H1 (cell line): Measurements from ENCODE around the gene LTF. TPM values are rescaled to one million over a fixed set of nuclear protein-coding genes. Genes with fewer than 3 reads are reported as not detected.

Experiments
- CTCF ChIA-PET: fragments of 300-600 bp; sonication (Branson Sonifier 250); formaldehyde crosslinking; loops from one replicate; lab custom pipeline; 2021; ENCODE audit not compliant: partially characterized antibody; lab: Charles Lee
- POLR2A ChIA-PET: fragments of 300-600 bp; sonication (Branson Sonifier 250); formaldehyde crosslinking; loops from one replicate; lab custom pipeline; 2021; ENCODE audit warnings: inconsistent platforms; ENCODE audit not compliant: partially characterized antibody; lab: Charles Lee
- DNase-seq, 2 experiments: peaks; one replicate each; pipeline versions ENCODE4 v3.0.0 to v3.0.0-alpha.2; 2010 to 2022; ENCODE audit warnings: low spot score in 2 of 2, low read depth in 1 of 2, mixed read lengths in 1 of 2
- FAIRE-seq: peaks from 2 replicates; lab custom pipeline; 2011; peaks lifted over from hg19 to GRCh38; lab: Jason Lieb, UNC
- H2AFZ ChIP-seq: 2 replicates; pipeline ENCODE4 v1.8.1; 2012; ENCODE audit warnings: low read length, inconsistent platforms
- H2AK5ac ChIP-seq: 2 replicates; pipeline ENCODE4 v1.6.1; 2013; ENCODE audit warnings: low read depth, low read length
- H2BK120ac ChIP-seq: replicated peaks from 2 replicates; pipeline ENCODE3; 2013; ENCODE audit warnings: low read depth, low read length, inconsistent platforms
- H2BK12ac ChIP-seq: 2 replicates; pipeline ENCODE4 v1.6.1; 2013; ENCODE audit warnings: low read depth, low read length
- H2BK15ac ChIP-seq: 2 replicates; pipeline ENCODE4 v1.6.1; 2013; ENCODE audit warnings: low read length
- H2BK20ac ChIP-seq: 2 replicates; pipeline ENCODE4 v1.6.1; 2013; ENCODE audit warnings: low read length
- H2BK5ac ChIP-seq: 2 replicates; pipeline ENCODE4 v1.6.1; 2013; ENCODE audit warnings: low read depth, low read length
- H3K14ac ChIP-seq: 2 replicates; pipeline ENCODE4 v1.6.1; 2013; ENCODE audit warnings: inconsistent platforms; ENCODE audit not compliant: insufficient read length
- H3K18ac ChIP-seq: 2 replicates; pipeline ENCODE4 v1.6.1; 2013; ENCODE audit warnings: low read length; ENCODE audit errors: extremely low read depth
- H3K23ac ChIP-seq: 2 replicates; pipeline ENCODE4 v1.6.1; 2013; ENCODE audit warnings: inconsistent platforms; ENCODE audit not compliant: insufficient read length
- H3K23me2 ChIP-seq: 2 replicates; pipeline ENCODE4 v1.6.1; 2013; ENCODE audit warnings: low read depth, low read length
- H3K27ac ChIP-seq: 2 replicates; pipeline ENCODE4 v1.6.1; 2011; ENCODE audit warnings: low read depth, low read length, inconsistent platforms
- H3K27me3 ChIP-seq, 4 experiments: replicated peaks in 1 of 4; 1 replicate in 1 of 4; 2 replicates in 3 of 4; pipeline versions ENCODE4 v1.6.1 to v1.8.1; 2011 to 2013; ENCODE audit warnings: low read length in 3 of 4, mild to moderate bottlenecking in 3 of 4, inconsistent platforms in 2 of 4, mixed read lengths in 2 of 4, moderate library complexity in 1 of 4; ENCODE audit not compliant: control insufficient read depth in 3 of 4, insufficient read depth in 3 of 4; ENCODE audit errors: extremely low read depth in 1 of 4
- H3K36me3 ChIP-seq, 4 experiments: 2 replicates each; pipeline versions ENCODE4 v1.6.1 to v1.8.1; 2011 to 2013; ENCODE audit warnings: mild to moderate bottlenecking in 4 of 4, low read length in 3 of 4, moderate library complexity in 2 of 4, control low read depth in 1 of 4, inconsistent platforms in 1 of 4; ENCODE audit not compliant: insufficient read depth in 4 of 4, control insufficient read depth in 2 of 4
- H3K4ac ChIP-seq: replicated peaks from 2 replicates; pipeline ENCODE3; 2013; ENCODE audit warnings: low read length, low read depth, mixed read lengths, inconsistent platforms; ENCODE audit not compliant: insufficient read length
- H3K4me1 ChIP-seq, 4 experiments: replicated peaks in 1 of 4; 1 replicate in 1 of 4; 2 replicates in 3 of 4; pipeline versions ENCODE4 v1.6.1 to v1.8.1; 2011 to 2013; ENCODE audit warnings: low read length in 3 of 4, inconsistent platforms in 2 of 4, mixed read lengths in 1 of 4; ENCODE audit not compliant: insufficient read depth in 4 of 4, control insufficient read depth in 3 of 4
- H3K4me2 ChIP-seq, 2 experiments: 2 replicates each; pipeline versions ENCODE4 v1.6.1 to v1.8.1; 2011 to 2013; ENCODE audit warnings: low read depth in 2 of 2, low read length in 2 of 2, control low read depth in 1 of 2, inconsistent platforms in 1 of 2, mild to moderate bottlenecking in 1 of 2; ENCODE audit not compliant: insufficient read depth in 1 of 2
- H3K4me3 ChIP-seq, 4 experiments: fragments of 200-600, 300-600 bp in 1 of 4; sonication (generic), shearing (Covaris generic), sonication (Bioruptor Twin) in 1 of 4; 2 replicates each; pipeline versions ENCODE4 v1.5.1 to v1.8.1; 2011 to 2016; ENCODE audit warnings: low read length in 4 of 4, low read depth in 3 of 4, control low read depth in 2 of 4, inconsistent platforms in 2 of 4, mild to moderate bottlenecking in 2 of 4, mixed read lengths in 1 of 4, moderate library complexity in 1 of 4; ENCODE audit not compliant: insufficient read depth in 2 of 4; ENCODE audit errors: extremely low read depth in 1 of 4
- H3K56ac ChIP-seq: replicated peaks from 2 replicates; pipeline ENCODE3; 2013; ENCODE audit warnings: low read depth, mild to moderate bottlenecking, mixed read lengths, low read length, inconsistent platforms; ENCODE audit not compliant: insufficient read length
- H3K79me1 ChIP-seq: 2 replicates; pipeline ENCODE4 v1.6.1; 2013; ENCODE audit warnings: low read depth, low read length, control low read depth
- H3K79me2 ChIP-seq, 2 experiments: 2 replicates each; pipeline versions ENCODE4 v1.6.1 to v1.8.1; 2012 to 2013; ENCODE audit warnings: low read length in 2 of 2, mild to moderate bottlenecking in 2 of 2, inconsistent platforms in 1 of 2; ENCODE audit not compliant: insufficient read depth in 2 of 2, control insufficient read depth in 1 of 2
- H3K9ac ChIP-seq, 4 experiments: replicated peaks in 1 of 4; 1 replicate in 1 of 4; 2 replicates in 3 of 4; pipeline versions ENCODE4 v1.6.1 to v1.8.1; 2011 to 2013; ENCODE audit warnings: low read depth in 3 of 4, low read length in 3 of 4, control low read depth in 2 of 4, mild to moderate bottlenecking in 2 of 4, moderate library complexity in 2 of 4, inconsistent platforms in 1 of 4; ENCODE audit errors: extremely low read depth in 1 of 4
- H3K9me3 ChIP-seq, 2 experiments: 2 replicates each; pipeline versions ENCODE4 v1.6.1 to v1.8.1; 2012 to 2013; ENCODE audit warnings: mild to moderate bottlenecking in 2 of 2, moderate library complexity in 2 of 2, control low read depth in 1 of 2, inconsistent platforms in 1 of 2, low read depth in 1 of 2, low read length in 1 of 2, mixed read lengths in 1 of 2; ENCODE audit not compliant: insufficient read depth in 2 of 2
- H4K20me1 ChIP-seq, 2 experiments: replicated peaks in 1 of 2; 2 replicates each; pipeline versions ENCODE3 to v1.8.1; 2011 to 2013; ENCODE audit warnings: inconsistent platforms in 2 of 2, low read length in 2 of 2, mild to moderate bottlenecking in 1 of 2; ENCODE audit not compliant: insufficient read depth in 2 of 2, control insufficient read depth in 1 of 2
- H4K5ac ChIP-seq: 2 replicates; pipeline ENCODE4 v1.6.1; 2013; ENCODE audit warnings: low read length, low read depth, mixed read lengths, inconsistent platforms; ENCODE audit not compliant: insufficient read length
- H4K8ac ChIP-seq: 2 replicates; pipeline ENCODE4 v1.8.0; 2013; ENCODE audit warnings: mild to moderate bottlenecking, moderate library complexity, low read length, inconsistent platforms; ENCODE audit not compliant: insufficient read depth; ENCODE audit errors: extremely low read depth
- H4K91ac ChIP-seq: replicated peaks from 2 replicates; pipeline ENCODE3; 2013; ENCODE audit warnings: low read length, mixed read lengths, inconsistent platforms; ENCODE audit not compliant: insufficient read length
- CHD1 ChIP-seq: IDR thresholded peaks from 2 replicates; pipeline ENCODE4 v1.6.1; 2012; ENCODE audit warnings: low read depth, low read length, improper control_type of control experiment
- CREB1 ChIP-seq: IDR thresholded peaks from 2 replicates; pipeline ENCODE4 v1.6.1; 2012; ENCODE audit warnings: inconsistent platforms
- EGR1 ChIP-seq: IDR thresholded peaks from 2 replicates; pipeline ENCODE4 v1.6.1; 2011; ENCODE audit warnings: low read depth, low read length, borderline replicate concordance
- JUND ChIP-seq: IDR thresholded peaks from 2 replicates; pipeline ENCODE4 v1.6.1; 2011; ENCODE audit warnings: mild to moderate bottlenecking, improper control_type of control experiment, low read length
- KDM1A ChIP-seq: fragments of 200-600, 300-600 bp; sonication (generic); IDR thresholded peaks from 2 replicates; pipeline ENCODE4 v1.7.1; 2016; ENCODE audit warnings: mild to moderate bottlenecking, low read length, borderline replicate concordance
- MAX ChIP-seq: IDR thresholded peaks from 2 replicates; pipeline ENCODE4 v1.6.1; 2012; ENCODE audit warnings: inconsistent platforms
- PHF8 ChIP-seq: fragments of 200-600 bp; sonication (generic); conservative IDR thresholded peaks from 2 replicates; pipeline ENCODE4 v1.7.1; 2012; ENCODE audit warnings: low read depth, mild to moderate bottlenecking, inconsistent platforms, low read length, moderate library complexity
- RAD21 ChIP-seq, 2 experiments: IDR thresholded peaks in 1 of 2; conservative IDR thresholded peaks in 1 of 2; 2 replicates each; pipeline ENCODE4 v1.6.1; 2011; ENCODE audit warnings: low read depth in 2 of 2, low read length in 2 of 2, improper control_type of control experiment in 1 of 2, inconsistent platforms in 1 of 2, mild to moderate bottlenecking in 1 of 2, moderate library complexity in 1 of 2
- RXRA ChIP-seq: IDR thresholded peaks from 2 replicates; pipeline ENCODE4 v1.6.1; 2011; ENCODE audit warnings: low read depth, mild to moderate bottlenecking, low read length, moderate library complexity; ENCODE audit not compliant: insufficient read depth
- SIX5 ChIP-seq: IDR thresholded peaks from 2 replicates; pipeline ENCODE4 v1.6.1; 2011; ENCODE audit warnings: mild to moderate bottlenecking, low read depth, low read length
- SRF ChIP-seq: IDR thresholded peaks from 2 replicates; pipeline ENCODE4 v1.6.1; 2011; ENCODE audit warnings: mild to moderate bottlenecking, low read depth, low read length, moderate library complexity
- SUZ12 ChIP-seq: fragments of 200-600 bp; sonication (generic); IDR thresholded peaks from 2 replicates; pipeline ENCODE4 v1.6.1; 2012; ENCODE audit warnings: mild to moderate bottlenecking, inconsistent platforms, low read length, moderate library complexity, mixed read lengths
- TAF7 ChIP-seq: optimal IDR thresholded peaks from 2 replicates; pipeline ENCODE3; 2011; ENCODE audit warnings: low read depth, mild to moderate bottlenecking, inconsistent platforms, low read length, moderate library complexity, borderline replicate concordance
- WGBS, 2 experiments: shearing (Covaris generic) in 1 of 2; methylation state at CpG; one replicate each; pipeline versions ENCODE4 v1.1.6 to v1.1.7; 2013 to 2015; ENCODE audit warnings: low lambda C conversion rate in 2 of 2, mixed read lengths in 2 of 2, inconsistent platforms in 1 of 2, low coverage in 1 of 2, missing lambda C conversion rate in 1 of 2; ENCODE audit not compliant: insufficient replicate concordance in 2 of 2, insufficient coverage in 1 of 2, insufficient read length in 1 of 2; ENCODE audit errors: extremely low coverage in 1 of 2, missing lambda C conversion rate in 1 of 2; 5-methylcytosine and 5-hydroxymethylcytosine counted together
- polyA plus RNA-seq, 7 experiments: library from polyadenylated mRNA; depleted of rRNA in 3 of 7; stranded (reverse) in 5 of 7; unstranded in 2 of 7; fragments of >200 nt in 5 of 7; fragments of 200-250 nt in 2 of 7; gene quantifications; 1 replicate in 5 of 7; 2 replicates in 1 of 7; 4 replicates in 1 of 7; pipeline versions ENCODE4 v1.2.1 to v1.2.3, GENCODE V29; 2011 to 2013; ENCODE audit warnings: missing spikeins in 2 of 7, mixed read lengths in 2 of 7
- total RNA-seq: library from RNA; stranded (reverse); fragmentation: NEBNext Ultra II Directional; extraction: Animal tissue kit (Norgen Biotek cat#: 25700); gene quantifications from 2 replicates; pipeline ENCODE4 v1.2.1, GENCODE V29; 2021

The LTF gene
- total and polyA plus RNA-seq, 2 of the 8 experiments (the other 6 are each of a cell fraction or from before 2014, with no cell fraction given) = 0.23 to 0.99 TPM

GRCh38 chr3:46480491-46481195 is 15.9 kb upstream of the LTF start:
- no peaks in the 10 kb centered on the region for H4K20me1 ChIP-seq
- no peaks in the 10 kb centered on the region for H3K79me2 ChIP-seq
- no peak overlapping the region for H3K23ac ChIP-seq
- no peak overlapping the region for H4K91ac ChIP-seq
- H2AFZ ChIP-seq = no peak overlapping the region
- H3K23me2 ChIP-seq = no peaks in the 10 kb centered on the region
- H3K9ac ChIP-seq = no peak overlapping the region
- H2BK12ac ChIP-seq = no peak overlapping the region; the same call in 1 of the 2 replicates
- no peaks in the 10 kb centered on the region for H3K4me1 ChIP-seq
- DNase-seq (no peak), FAIRE-seq (no peak)
- no peak overlapping the region for H2BK120ac ChIP-seq
- no peak overlapping the region for H2BK20ac ChIP-seq
- H3K27ac ChIP-seq = no peak overlapping the region
- ChIA-PET CTCF (interaction anchor here (1.0 to 2.4 kb wide), 8 partner anchors 8 to 152 kb away, joined by 3 to 9 read pairs (median 3); no protein-coding TSS in a partner anchor), POLR2A (no interaction called here)
- H4K5ac ChIP-seq = no peak overlapping the region
- WGBS, 2 experiments = 79% methylated on average over 6 of the region's 6 CpGs; no CpG with 5 or more reads in 1 of the 2 experiments
- no peak overlapping the region for H3K56ac ChIP-seq
- H3K27me3 ChIP-seq = no peaks in the 10 kb centered on the region
- H3K36me3 ChIP-seq = no peaks in the 10 kb centered on the region
- H3K9me3 ChIP-seq = no peaks in the 10 kb centered on the region
- no peak overlapping the region for H2BK15ac ChIP-seq
- no peak overlapping the region for H2AK5ac ChIP-seq
- no peak overlapping the region for H3K14ac ChIP-seq
- H3K4ac ChIP-seq = no peak overlapping the region
- H3K79me1 ChIP-seq = no peaks in the 10 kb centered on the region
- no peak overlapping the region for H3K4me2 ChIP-seq
- H2BK5ac ChIP-seq = no peak overlapping the region
- H3K18ac ChIP-seq = no peak overlapping the region
- no peak overlapping the region for H3K4me3 ChIP-seq
- H4K8ac ChIP-seq = no peak overlapping the region
- TF ChIP-seq CREB1 (no peak), JUND (no peak), SRF (no peak), CHD1 (no peak), MAX (no peak), KDM1A (no peak), RAD21 (IDR thresholded peaks at IDR 0.05 in 1 of 2, conservative IDR thresholded peaks at IDR 0.05 in 1 of 2; ENCODE audit: low read depth in 2 of 2, low read length in 2 of 2) (no peak), EGR1 (no peak), PHF8 (no peak), TAF7 (no peak), SIX5 (no peak), SUZ12 (no peak), RXRA (no peak)
